Activated CD8-positive, alpha-beta memory T cell treated with anti-CD3 and anti-CD28 coated beads for 1 hour (primary cell): ENCODE results near the gene GPR78.

Experiments
- DNase-seq, 2 donors: peaks; one replicate each; pipeline ENCODE4 v3.0.0-alpha.2; 2020; ENCODE audit warnings: low read depth in 1 of 2; ENCODE audit errors: extremely low read depth in 1 of 2

The GPR78 gene

DNA sequence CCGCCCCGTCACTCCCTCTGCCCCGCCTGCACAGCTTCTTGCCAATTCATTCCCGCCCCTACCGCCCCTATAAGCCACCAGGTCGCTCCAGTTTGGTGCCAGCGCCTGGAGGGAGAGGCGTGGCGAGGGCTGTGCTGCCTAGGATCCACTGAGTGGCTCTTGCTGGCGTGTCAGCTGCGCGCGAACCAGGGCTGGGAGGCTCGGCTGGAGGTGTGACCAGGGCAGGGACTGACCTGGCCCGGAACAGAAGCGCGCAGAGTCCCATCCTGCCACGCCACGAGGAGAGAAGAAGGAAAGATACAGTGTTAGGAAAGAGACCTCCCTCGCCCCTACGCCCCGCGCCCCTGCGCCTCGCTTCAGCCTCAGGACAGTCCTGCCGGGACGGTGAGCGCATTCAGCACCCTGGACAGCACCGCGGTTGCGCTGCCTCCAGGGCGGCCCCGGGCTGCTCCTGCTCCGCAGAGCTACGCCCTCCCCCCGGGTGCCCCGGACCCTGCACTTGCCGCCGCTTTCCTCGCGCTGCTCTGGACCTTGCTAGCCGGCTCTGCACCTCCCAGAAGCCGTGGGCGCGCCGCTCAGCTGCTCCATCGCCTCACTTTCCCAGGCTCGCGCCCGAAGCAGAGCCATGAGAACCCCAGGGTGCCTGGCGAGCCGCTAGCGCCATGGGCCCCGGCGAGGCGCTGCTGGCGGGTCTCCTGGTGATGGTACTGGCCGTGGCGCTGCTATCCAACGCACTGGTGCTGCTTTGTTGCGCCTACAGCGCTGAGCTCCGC lies at the start of gene GPR78:
Gene GPR78 (plus strand): TSS at position 72 of the 773 bp plus-strand sequence. CDS start 591 bp downstream, at position 663.
- DNase-seq, result peak in 1 of 2 donors; percentile 8

- no peak for DNase-seq
These were observed 47.9 kb upstream of the GPR78 start for GRCh38 chr4:8532245-8532781.

DNA sequence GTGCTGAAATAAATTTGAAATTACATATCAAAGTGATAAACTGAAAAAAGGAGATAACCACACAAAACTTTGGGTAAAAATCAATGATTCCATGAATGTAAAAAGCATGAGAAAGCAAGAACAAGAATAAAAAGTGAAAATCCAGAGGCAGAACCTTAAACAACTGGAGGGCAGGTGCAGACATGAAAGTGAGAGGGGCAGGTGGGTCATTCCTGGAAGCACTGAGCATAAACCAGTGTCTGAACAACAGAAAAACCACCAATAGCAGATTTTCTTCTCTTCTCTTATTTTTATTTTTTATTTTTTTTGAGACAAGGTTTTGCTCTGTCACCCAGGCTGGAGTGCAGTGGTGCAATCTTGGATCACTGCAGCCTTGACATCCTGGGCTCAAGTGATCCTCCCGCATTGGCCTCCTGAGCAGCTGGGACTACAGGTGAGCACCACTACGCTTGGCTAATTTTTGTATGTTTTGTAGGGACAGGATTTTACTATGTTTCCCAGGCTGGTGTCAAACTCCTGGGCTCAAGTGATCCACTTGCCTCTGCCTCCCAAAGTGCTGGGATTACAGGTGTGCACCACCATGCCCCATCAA lies 46.8 kb upstream of the GPR78 start:
- no peak for DNase-seq

- no peak for DNase-seq
These were observed 46.1 kb upstream of the GPR78 start for GRCh38 chr4:8534129-8534528.

- no peak for DNase-seq
These were observed 45.6 kb upstream of the GPR78 start for GRCh38 chr4:8534611-8535010.

- DNase-seq, result no peak
These were observed 43.7 kb upstream of the GPR78 start for GRCh38 chr4:8536467-8536866.

DNA sequence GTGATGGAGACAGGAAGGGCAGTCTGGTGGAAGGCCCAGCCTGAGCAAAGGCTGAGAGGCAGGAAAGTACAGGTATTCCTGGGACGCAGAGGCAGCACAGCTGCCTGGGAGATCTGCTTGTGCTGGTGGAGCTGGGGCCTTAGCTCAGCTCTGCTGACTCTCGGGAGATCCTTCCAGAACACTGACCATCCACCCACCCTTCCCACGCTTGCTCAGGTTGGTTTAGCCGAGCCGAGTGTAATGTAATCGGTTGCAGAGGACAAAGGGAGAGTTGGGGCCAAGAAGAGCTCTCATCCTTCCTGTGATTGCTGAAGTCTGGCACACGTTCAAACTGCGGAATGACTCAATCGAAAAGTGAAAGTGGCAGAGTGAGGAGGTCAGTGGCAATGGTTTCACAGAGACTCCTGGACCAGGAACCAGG lies 43.1 kb upstream of the GPR78 start:
- no peak for DNase-seq

- DNase-seq, result no peak
These were observed 42.0 kb upstream of the GPR78 start for GRCh38 chr4:8538076-8538702.

- no peak for DNase-seq
These were observed 41.3 kb upstream of the GPR78 start for GRCh38 chr4:8538703-8539567.

- DNase-seq, result no peak
These were observed 40.5 kb upstream of the GPR78 start for GRCh38 chr4:8539661-8540060.

- DNase-seq, result no peak
These were observed 40.1 kb upstream of the GPR78 start for GRCh38 chr4:8540072-8540471.

DNA sequence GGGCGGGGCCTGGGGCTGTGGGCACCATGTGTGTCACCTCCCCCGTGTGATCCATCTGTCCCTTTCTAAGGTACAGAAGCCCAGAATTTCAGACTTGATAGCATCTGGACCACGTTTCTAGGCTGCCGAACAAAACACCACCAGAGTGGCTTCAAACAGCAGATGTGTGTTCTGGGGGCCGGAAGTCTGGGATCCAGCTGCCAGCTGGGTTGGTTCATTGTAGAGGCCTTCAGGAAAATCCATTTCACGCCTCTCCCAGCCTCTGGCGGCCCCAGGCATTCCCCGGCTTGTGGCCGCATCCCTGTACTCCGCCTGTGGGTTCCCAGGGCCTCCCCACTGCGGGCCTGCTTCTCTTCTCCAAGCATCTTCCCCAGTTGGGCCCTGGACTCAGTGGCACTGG lies 39.6 kb upstream of the GPR78 start:
- no peak for DNase-seq

GRCh38 chr4:8540991-8541390 lies 39.2 kb upstream of the GPR78 start:
- no peak for DNase-seq

- no peak for DNase-seq
These were observed 38.0 kb upstream of the GPR78 start for GRCh38 chr4:8541981-8542715.

DNA sequence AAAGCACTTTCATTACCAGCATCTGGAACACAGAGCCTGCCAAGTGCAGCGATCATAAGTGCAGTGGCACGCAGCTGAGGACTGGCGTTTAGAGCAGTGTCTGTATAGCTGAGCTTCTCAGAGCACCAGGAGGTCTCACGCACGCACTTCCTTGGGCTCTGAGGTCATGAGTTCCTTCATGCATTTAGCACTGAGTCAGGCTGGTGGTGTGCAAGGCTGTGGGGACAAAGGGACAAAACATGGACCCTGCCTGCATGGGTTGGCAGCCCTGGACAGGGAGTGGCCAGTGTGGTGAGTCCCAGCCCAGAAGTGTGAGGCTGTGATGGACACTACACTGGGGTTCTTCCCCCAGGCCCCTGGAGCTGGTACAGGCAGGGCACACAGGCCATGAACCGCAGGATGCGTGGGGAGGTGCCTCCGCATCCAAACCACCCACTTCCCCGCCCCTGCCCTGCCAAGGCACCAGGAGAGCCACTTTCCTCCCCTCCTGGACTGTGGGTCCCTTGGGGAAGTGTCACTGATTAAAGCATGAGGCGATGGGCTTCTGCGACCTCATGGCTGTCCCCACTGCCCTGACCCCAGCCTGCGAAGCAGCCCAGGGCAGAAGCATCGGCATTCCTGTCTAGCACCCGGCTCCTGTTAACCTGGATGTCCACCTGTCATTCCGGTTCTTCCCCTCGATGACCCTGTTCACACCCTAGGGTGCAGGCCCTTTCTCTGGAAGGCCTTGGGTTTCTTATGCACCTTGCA lies 37.2 kb upstream of the GPR78 start:
- no peak for DNase-seq

- DNase-seq, result no peak
These were observed 36.6 kb upstream of the GPR78 start for GRCh38 chr4:8543623-8544022.

- DNase-seq, result no peak
These were observed 35.9 kb upstream of the GPR78 start for GRCh38 chr4:8544282-8544681.

- no peak for DNase-seq
These were observed 35.3 kb upstream of the GPR78 start for GRCh38 chr4:8544741-8545438.

DNA sequence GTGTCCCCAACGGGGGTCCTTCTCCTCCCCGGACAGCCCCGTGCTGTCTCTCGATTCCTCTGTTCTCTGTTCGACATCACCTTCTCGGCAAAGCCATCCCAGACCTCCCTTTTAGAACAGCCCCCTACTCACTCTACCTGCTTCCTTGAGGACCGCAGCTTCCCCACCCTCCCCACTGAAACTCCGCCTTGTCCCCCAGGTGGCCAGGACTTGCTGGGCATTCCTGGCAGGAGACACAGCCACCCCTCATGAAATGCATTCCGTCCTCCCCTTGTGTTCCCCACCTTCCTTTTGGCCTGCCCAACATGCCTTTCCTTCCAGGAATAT lies 34.8 kb upstream of the GPR78 start:
- no peak for DNase-seq
